K562 (cell line): ENCODE results near the gene ANKDD1A. TPM values are rescaled to one million over a fixed set of nuclear protein-coding genes. Genes with fewer than 3 reads are reported as not detected.

Experiments used
- CBFA2T2 ChIP-seq: fragments of 450-650 bp; conservative IDR thresholded peaks from 2 replicates; pipeline ENCODE4 v1.6.1; 2017; ENCODE audit warnings: mild to moderate bottlenecking
- HIVEP1 ChIP-seq: fragments of 250-450 bp; sonication (Bioruptor Pico); IDR thresholded peaks from 2 replicates; pipeline ENCODE4 v1.4.0; 2020; ENCODE audit warnings: mild to moderate bottlenecking
- KLF1 ChIP-seq: fragments of 450-650 bp; IDR thresholded peaks from 2 replicates; pipeline ENCODE4 v1.6.1; 2016; ENCODE audit warnings: missing genetic modification characterization, missing compliant biosample characterization
- RBM25 ChIP-seq: fragments of 200-400 bp; formaldehyde crosslinking; IDR thresholded peaks from 2 replicates; pipeline ENCODE4 v1.6.1; 2018; ENCODE audit warnings: low read length, low read depth, moderate library complexity; ENCODE audit not compliant: severe bottlenecking
- RERE ChIP-seq: sonication (generic); formaldehyde crosslinking; IDR thresholded peaks from 2 replicates; pipeline ENCODE4 v1.8.0; 2023; ENCODE audit warnings: missing genetic modification reagents, mild to moderate bottlenecking, borderline replicate concordance
- TFE3 ChIP-seq: fragments of 450-650 bp; formaldehyde crosslinking; IDR thresholded peaks from 2 replicates; pipeline ENCODE4 v1.4.0; 2020; ENCODE audit warnings: mild to moderate bottlenecking, mixed read lengths
- ZBTB40 ChIP-seq, 2 experiments: fragments of 450-650 bp in 1 of 2; sonication (generic) in 1 of 2; formaldehyde crosslinking in 1 of 2; IDR thresholded peaks; 2 replicates each; pipeline versions ENCODE4 v1.7.1 to v1.9.0; 2016 to 2022; ENCODE audit warnings: inconsistent platforms in 1 of 2, mild to moderate bottlenecking in 1 of 2, missing genetic modification reagents in 1 of 2
- polyA plus RNA-seq, 8 experiments: library from polyadenylated mRNA; depleted of rRNA in 4 of 8; stranded (reverse) in 5 of 8; unstranded in 3 of 8; fragments of >200 nt; fragmentation: Nextera tagmentation in 2 of 8; fragmentation: Illumina TruSeq in 1 of 8; extraction: Ambion mirVana in 2 of 8; extraction: Trizol in 1 of 8; gene quantifications; 2 replicates each; pipeline versions ENCODE4 v1.2.1 to v1.2.3, GENCODE V29; 2011 to 2014; ENCODE audit warnings: inconsistent platforms in 1 of 8, missing spikeins in 1 of 8
- total RNA-seq, 7 experiments: library from RNA; depleted of rRNA in 6 of 7; stranded (reverse); fragments of >200 nt in 6 of 7; fragmentation: Illumina TruSeq in 2 of 7; extraction: Trizol in 2 of 7; gene quantifications; 2 replicates each; pipeline versions ENCODE4 v1.2.1 to v1.2.3, GENCODE V29; 2011 to 2021; ENCODE audit warnings: low replicate concordance in 1 of 7

ANKDD1A gene
- total and polyA plus RNA-seq, 9 of the 15 experiments (the other 6 are each of a cell fraction or from before 2014, with no cell fraction given): 0.08 to 0.80 (median 0.43) TPM

GRCh38 chr15:64989416-64990167, 77.9 kb downstream of the ANKDD1A start, which contains the start of gene SPG21 (continued):
- TF ChIP-seq RERE (CRISPR knock-in tag) (no peak), HIVEP1 (CRISPR knock-in tag) (no peak), ZBTB40 (IDR thresholded peaks at IDR 0.05) (peak; percentile 65), ZBTB40 (CRISPR knock-in tag; IDR thresholded peaks at IDR 0.05) (no peak), RBM25 (peak; percentile 80), TFE3 (peak; percentile 91), CBFA2T2 (peak; percentile 81), KLF1 (tag) (peak; percentile 13; the same call in 1 of the 2 replicates)
